Measurements from ENCODE around the gene AIFM3. TPM values are rescaled to one million over a fixed set of nuclear protein-coding genes. Genes with fewer than 3 reads are reported as not detected.
A peak's percentile ranks its signal among the peaks of the same experiment; 100 is the strongest.

AIFM3 gene
- total and polyA plus RNA-seq, 2 of the 13 experiments (the other 11 are each of a cell fraction or from before 2014, with no cell fraction given) = 9.0 to 15.3 TPM

DNA sequence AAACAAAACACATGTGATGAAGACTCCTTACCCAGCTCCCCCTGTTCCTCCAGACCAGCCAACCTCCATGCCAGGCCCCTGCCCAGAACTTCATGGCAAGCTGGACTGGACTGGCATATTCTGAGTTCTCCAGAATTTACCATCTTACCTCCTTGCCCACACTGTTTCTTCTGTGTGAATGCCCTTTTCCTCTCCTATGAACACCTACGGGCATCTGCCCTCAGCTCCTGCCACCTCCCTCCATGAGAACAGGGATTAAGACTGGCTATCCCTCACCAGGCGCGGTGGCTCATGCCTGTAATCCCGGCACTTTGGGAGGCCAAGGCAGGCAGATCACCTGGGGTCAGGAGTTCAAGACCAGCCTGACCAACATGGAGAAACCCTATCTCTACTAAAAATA lies 6.4 kb upstream of the AIFM3 start (continued):
- TF ChIP-seq, protein P1, sequence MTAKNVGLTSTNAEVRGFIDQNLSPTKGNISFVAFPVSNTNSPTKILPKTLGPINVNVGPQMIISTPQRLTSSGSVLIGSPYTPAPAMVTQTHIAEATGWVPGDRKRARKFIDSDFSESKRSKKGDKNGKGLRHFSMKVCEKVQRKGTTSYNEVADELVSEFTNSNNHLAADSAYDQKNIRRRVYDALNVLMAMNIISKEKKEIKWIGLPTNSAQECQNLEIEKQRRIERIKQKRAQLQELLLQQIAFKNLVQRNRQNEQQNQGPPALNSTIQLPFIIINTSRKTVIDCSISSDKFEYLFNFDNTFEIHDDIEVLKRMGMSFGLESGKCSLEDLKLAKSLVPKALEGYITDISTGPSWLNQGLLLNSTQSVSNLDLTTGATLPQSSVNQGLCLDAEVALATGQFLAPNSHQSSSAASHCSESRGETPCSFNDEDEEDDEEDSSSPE (CRISPR knock-in tag; IDR thresholded peaks at IDR 0.05) = no peak
- TF ChIP-seq, protein P2, sequence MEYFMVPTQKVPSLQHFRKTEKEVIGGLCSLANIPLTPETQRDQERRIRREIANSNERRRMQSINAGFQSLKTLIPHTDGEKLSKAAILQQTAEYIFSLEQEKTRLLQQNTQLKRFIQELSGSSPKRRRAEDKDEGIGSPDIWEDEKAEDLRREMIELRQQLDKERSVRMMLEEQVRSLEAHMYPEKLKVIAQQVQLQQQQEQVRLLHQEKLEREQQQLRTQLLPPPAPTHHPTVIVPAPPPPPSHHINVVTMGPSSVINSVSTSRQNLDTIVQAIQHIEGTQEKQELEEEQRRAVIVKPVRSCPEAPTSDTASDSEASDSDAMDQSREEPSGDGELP (IDR thresholded peaks at IDR 0.05; ENCODE audit: borderline replicate concordance, low read depth) = no peak
- TF ChIP-seq JUND (CRISPR knock-in tag; IDR thresholded peaks at IDR 0.05) (no peak), ZKSCAN1 (IDR thresholded peaks at IDR 0.05; ENCODE audit: low read length) (no peak), SP5 (CRISPR knock-in tag; IDR thresholded peaks at IDR 0.05; ENCODE audit: borderline replicate concordance, low read depth) (no peak), MTA1 (CRISPR knock-in tag; IDR thresholded peaks at IDR 0.05; ENCODE audit: borderline replicate concordance) (no peak), TGIF2 (CRISPR knock-in tag; IDR thresholded peaks at IDR 0.05) (no peak), ZNF546 (CRISPR knock-in tag; conservative IDR thresholded peaks at IDR 0.05) (no peak), TARDBP (CRISPR knock-in tag; IDR thresholded peaks at IDR 0.05) (no peak)

DNA sequence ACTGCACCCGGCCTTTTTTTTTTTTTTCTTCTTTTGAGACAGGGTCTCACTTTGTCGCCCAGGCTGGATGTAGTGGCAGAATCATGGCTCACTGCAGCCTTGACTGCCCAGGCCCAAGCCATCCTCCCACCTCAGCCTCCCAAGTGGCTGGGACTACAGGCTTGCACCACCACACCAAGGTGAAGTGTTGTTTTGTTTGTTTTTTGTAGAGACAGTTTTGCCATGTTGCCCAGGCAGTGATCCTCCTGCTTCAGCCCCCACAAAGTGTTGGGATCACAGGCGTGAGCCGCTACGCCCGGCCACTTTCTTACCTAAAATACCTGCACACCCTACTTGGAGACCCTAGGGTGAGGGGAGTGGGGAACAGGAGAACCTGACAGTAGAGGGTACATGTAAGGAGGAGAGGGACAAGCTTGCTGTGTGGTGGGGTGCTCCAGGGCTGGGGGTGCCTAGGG lies 4.5 kb upstream of the AIFM3 start:
- H3K9ac ChIP-seq (ENCODE audit: insufficient read depth, low read depth, low read length) = peak overlapping the region; percentile 75; the same call in 1 of the 2 replicates
- FAIRE-seq (no peak), DNase-seq (ENCODE audit: low spot score) (no peak), ATAC-seq (no peak)
- no peaks in the 10 kb centered on the region for H3K27me3 ChIP-seq (ENCODE audit: control insufficient read depth in 1 of 2, insufficient read depth in 2 of 2, low read length in 2 of 2)
- peak overlapping the region; percentile 69 for H3K27ac ChIP-seq (ENCODE audit: extremely low read length, insufficient read depth, low read length)
- H3K4me3 ChIP-seq (replicated peaks in 1 of 3; ENCODE audit: insufficient read depth in 1 of 3, low read depth in 2 of 3, low read length in 3 of 3) = peak overlapping the region in 1 of 3 experiments; percentile 72; a peak in 1 of 6 replicates
- H3K36me3 ChIP-seq (replicated peaks in 1 of 2; ENCODE audit: control insufficient read depth in 1 of 2, insufficient read depth in 2 of 2, low read length in 2 of 2) = no peaks in the 10 kb centered on the region
- H3K4me2 ChIP-seq (ENCODE audit: low read depth, low read length) = peak overlapping the region; percentile 99; the same call in 1 of the 2 replicates
- no peaks in the 10 kb centered on the region for H3K9me3 ChIP-seq (ENCODE audit: low read length)
- peaks cover 5% of the 10 kb centered on the region for H3K79me2 ChIP-seq (ENCODE audit: insufficient read depth, low read length)
- no peak overlapping the region for H2AFZ ChIP-seq (ENCODE audit: low read length)
- no peaks in the 10 kb centered on the region for H4K20me1 ChIP-seq (ENCODE audit: insufficient read depth, low read length)
- POLR2A ChIA-PET = interaction anchor here (1.4 to 3.9 kb wide), 3 partner anchors 18 to 42 kb away, joined by 3 to 33 read pairs (median 8); partner anchors contain the start of genes LZTR1 and THAP7
- CTCF ChIA-PET (ENCODE audit: low intra/inter-chr PET ratio, low total read pairs) = interaction anchor here (0.6 to 1.7 kb wide), 3 partner anchors 10 to 77 kb away, joined by 3 to 7 read pairs (median 3); partner anchors contain the start of gene LZTR1
- BruUV-seq (replicated peaks) = no TSS peak
- 94% methylated on average over 6 of the region's 6 CpGs for WGBS (ENCODE audit: low lambda C conversion rate)
- peaks cover 66% of the 10 kb centered on the region for H3K4me1 ChIP-seq (ENCODE audit: insufficient read depth, low read length)
- in situ Hi-C loops (cut with HindIII; ENCODE audit: extremely low pct_ligation_motif_present, low pct_unique_long_range_greater_than_20kb) (no loop called here), intact Hi-C loops (cut with micrococcal nuclease; ENCODE audit: unreplicated experiment) (loop anchor here (2.0 to 5.0 kb wide), 2 partner anchors 40 to 75 kb away; partner anchors contain the start of gene THAP7)
- TF ChIP-seq ZNF547 (CRISPR knock-in tag; IDR thresholded peaks at IDR 0.05) = no peak
- no peak for TF ChIP-seq ZNF652 (CRISPR knock-in tag; IDR thresholded peaks at IDR 0.05; ENCODE audit: borderline replicate concordance, low read depth)
- TF ChIP-seq DR1 (CRISPR knock-in tag; IDR thresholded peaks at IDR 0.05) = no peak
- TF ChIP-seq, protein P3, sequence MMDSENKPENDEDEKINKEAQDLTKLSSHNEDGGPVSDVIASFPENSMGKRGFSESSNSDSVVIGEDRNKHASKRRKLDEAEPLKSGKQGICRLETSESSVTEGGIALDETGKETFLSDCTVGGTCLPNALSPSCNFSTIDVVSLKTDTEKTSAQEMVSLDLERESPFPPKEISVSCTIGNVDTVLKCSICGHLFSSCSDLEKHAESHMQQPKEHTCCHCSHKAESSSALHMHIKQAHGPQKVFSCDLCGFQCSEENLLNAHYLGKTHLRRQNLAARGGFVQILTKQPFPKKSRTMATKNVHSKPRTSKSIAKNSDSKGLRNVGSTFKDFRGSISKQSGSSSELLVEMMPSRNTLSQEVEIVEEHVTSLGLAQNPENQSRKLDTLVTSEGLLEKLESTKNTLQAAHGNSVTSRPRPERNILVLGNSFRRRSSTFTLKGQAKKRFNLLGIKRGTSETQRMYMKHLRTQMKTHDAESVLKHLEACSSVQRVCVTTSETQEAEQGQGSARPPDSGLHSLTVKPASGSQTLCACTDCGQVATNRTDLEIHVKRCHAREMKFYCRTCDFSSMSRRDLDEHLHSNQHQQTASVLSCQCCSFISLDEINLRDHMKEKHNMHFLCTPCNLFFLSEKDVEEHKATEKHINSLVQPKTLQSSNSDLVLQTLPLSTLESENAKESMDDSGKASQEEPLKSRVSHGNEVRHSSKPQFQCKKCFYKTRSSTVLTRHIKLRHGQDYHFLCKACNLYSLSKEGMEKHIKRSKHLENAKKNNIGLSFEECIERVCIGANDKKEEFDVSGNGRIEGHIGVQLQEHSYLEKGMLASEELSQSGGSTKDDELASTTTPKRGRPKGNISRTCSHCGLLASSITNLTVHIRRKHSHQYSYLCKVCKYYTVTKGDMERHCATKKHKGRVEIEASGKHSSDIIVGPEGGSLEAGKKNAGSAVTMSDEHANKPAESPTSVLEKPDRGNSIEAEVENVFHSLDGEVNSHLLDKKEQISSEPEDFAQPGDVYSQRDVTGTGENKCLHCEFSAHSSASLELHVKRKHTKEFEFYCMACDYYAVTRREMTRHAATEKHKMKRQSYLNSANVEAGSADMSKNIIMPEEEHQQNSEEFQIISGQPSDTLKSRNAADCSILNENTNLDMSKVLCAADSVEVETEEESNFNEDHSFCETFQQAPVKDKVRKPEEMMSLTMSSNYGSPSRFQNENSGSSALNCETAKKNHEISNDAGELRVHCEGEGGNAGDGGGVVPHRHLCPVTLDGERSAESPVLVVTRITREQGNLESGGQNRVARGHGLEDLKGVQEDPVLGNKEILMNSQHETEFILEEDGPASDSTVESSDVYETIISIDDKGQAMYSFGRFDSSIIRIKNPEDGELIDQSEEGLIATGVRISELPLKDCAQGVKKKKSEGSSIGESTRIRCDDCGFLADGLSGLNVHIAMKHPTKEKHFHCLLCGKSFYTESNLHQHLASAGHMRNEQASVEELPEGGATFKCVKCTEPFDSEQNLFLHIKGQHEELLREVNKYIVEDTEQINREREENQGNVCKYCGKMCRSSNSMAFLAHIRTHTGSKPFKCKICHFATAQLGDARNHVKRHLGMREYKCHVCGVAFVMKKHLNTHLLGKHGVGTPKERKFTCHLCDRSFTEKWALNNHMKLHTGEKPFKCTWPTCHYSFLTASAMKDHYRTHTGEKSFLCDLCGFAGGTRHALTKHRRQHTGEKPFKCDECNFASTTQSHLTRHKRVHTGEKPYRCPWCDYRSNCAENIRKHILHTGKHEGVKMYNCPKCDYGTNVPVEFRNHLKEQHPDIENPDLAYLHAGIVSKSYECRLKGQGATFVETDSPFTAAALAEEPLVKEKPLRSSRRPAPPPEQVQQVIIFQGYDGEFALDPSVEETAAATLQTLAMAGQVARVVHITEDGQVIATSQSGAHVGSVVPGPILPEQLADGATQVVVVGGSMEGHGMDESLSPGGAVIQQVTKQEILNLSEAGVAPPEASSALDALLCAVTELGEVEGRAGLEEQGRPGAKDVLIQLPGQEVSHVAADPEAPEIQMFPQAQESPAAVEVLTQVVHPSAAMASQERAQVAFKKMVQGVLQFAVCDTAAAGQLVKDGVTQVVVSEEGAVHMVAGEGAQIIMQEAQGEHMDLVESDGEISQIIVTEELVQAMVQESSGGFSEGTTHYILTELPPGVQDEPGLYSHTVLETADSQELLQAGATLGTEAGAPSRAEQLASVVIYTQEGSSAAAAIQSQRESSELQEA (CRISPR knock-in tag; IDR thresholded peaks at IDR 0.05; ENCODE audit: not compliant biosample characterization) = no peak
